Fibroblast of skin of left biceps (primary cell): Measurements from ENCODE around the gene SIGMAR1.
"Not testable (repeated sequence)": the region's sequence is repeated elsewhere in the genome, so short reads cannot be mapped to it uniquely, and the experiment has no call there.

Experiments used
- DNase-seq, 2 experiments: peaks; one replicate each; pipeline ENCODE4 v3.0.0-alpha.2; 2013; ENCODE audit warnings: low read depth in 2 of 2

SIGMAR1 gene

DNA sequence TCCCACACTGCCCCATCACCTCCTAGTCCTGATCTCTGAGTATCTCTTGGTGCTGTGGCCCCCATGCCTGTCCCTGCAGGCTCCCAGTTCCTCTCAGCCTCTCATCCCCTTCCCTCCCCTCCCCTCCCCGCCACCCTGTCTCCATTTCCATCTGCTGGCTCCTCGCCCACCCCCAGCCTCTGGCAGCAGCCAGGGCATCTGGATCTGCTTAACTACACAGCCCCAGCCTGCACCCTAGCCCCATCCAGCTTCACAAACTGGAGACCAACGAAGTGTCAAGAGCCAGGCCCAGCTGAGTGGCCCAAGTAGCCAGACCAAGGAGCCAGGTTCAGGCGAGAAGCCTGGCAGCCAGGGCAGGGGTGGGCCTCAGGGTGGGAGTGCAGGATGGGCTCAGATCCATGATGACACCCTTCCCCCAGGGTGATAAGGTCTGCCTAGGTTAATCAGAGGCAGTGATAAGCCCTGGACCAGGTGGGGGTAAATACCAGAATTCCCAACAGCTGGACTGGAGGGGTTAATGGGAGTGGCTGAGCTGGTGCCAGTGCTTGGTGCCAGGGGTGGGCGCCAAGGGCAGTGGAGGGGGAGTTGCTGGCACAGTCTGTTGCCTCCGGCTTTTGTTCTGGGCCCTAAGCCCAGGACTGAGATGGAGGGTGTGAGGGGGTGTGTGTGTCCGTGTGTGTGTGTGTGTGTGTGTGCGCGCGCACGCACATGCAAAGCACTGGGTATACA, 16.9 kb upstream of the SIGMAR1 start:
- peak; percentile 76 to 78 for DNase-seq

DNA sequence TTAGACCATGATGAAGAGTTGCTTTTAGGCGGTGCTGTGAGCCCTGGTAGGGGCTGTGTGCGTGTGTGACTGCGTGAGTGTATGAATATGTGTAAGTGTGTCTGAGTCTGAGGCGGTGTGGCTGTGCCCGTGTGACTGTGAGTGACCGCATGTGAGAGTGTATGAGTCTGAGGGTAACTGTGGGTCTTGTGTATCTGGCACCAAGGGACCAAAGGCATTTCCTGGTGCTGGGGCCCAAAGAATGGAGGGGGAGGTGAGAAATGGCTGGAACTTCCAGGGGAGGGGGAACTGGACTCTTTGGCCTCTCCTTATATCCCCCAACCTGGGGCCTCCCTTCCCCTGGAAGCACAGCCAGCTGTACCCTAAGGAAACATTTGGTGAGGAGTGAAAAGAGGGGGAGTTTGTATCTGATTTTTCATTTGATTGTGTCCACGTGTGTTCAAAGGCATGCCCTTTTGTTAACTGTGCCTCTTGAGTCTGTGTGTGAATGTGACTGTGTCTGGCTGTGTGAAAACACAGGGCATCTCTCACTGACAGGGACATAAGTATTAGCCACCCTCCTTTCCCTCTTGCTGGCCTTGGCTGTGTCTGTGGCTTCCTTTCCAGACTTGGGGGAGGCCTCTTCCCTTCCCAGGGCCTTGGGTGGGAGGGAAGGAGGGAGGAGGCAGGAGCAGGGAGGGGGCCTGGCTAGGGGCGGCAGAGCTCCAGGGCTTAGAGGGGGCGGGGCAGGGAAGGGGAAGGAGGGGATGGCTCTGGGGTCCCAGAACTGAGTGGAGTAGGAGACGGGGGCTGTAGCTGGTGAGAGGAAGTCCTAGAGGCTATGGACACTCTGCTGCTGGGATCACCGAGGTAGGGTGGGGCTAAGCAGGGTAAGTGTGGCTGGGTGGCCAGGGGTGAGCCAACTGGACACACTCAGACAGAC, 15.8 kb upstream of the SIGMAR1 start:
- DNase-seq: no peak

DNA sequence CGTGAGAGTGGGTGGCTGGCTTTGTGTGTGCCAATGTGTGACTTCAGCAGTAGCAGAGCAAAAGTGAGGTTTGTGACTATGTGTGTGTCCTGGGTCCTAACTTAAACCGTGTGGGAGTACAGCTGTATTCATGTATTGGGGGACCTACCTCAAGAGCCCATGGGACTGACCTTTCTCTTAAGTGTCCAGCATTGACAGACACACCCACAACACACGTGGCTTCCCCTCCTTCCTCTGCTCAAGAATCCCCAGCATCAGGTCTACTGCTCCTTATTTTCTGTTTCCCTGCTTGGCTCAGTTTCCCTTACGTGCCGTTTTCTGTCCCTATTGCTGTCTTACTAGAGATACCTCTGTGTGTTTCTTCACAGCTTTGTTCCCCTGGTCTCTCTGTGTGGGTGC, 15.0 kb upstream of the SIGMAR1 start:
- no peak for DNase-seq

DNA sequence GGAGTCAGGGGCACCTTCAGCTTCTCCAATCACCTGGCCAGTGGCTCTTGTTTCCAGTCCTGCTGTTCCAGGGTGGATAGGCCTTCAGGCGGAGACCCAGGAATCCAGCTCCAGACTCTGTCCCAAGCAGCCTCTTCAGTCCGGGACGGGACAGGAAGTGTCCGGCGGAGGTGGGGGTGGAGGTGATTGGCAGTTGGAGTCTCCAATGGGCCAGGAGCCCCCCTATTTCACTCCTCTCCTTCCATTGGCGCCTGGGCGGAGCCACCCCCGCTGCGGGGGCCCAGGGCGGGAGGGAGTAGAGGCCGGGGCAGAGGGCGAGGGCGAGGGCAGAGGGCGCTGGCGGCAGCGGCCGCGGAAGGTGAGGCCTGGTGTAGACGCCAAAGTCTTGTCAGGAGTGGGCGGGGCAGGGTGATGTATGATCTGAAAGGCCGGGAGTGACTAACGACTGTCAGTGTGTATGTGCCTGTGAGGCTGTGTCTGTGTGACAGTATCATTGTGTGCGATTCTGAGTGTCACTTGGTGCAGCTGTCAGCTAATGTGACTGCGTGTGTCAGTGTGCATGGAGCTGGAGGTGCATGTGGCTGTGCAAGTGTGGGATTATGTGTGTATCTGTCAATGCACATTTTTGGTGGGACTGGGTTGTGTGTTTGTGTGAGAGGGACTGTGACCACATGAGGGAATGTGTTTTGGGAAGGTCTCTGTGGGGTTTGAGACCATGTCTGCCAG, 14.5 kb upstream of the SIGMAR1 start, which contains the start of gene IL11RA:
IL11RA (plus strand) TSS at position 310 of the 726 bp plus-strand sequence. CDS start 3,033 bp downstream, outside the sequence.
- DNase-seq: no peak

DNA sequence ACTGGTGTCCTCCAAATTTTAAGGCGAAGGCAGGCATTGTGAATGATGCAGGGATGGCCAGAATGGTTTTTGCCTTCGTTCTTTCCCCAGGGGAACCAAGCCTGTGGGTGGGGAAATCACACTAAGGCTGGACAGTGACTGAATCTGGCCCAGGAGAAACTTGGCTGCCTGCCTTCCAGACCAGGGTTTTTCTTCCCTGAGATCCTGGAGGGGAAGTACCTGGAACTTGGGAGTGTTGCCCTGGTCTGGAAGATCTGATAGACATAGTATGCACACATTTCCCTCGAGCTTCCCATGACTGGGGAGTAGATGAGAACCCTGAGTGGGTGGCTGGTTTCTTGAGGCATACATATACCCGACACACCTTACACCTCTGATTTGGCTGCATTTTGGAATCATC, 13.7 kb upstream of the SIGMAR1 start:
- no peak for DNase-seq

DNA sequence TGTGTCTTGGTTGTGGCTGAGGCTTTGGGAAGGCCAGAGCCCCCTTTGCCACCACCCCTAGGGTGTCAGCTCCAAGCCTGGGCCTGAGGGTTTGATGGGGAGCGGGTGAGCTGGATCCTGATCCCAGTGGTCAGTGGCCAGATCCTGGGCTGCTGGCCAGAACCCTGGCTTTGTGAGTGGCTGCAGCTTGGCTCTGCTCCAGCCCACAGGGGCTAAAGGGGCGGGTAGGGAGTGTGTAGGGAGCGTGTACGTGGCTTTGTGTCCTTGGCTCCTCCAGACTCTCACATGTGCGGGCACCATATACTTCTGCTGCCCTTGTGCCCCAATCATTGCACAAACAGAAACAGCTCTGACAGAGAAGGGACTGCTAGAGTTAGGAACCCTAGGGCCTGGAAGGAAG, 13.2 kb upstream of the SIGMAR1 start:
- no peak for DNase-seq

DNA sequence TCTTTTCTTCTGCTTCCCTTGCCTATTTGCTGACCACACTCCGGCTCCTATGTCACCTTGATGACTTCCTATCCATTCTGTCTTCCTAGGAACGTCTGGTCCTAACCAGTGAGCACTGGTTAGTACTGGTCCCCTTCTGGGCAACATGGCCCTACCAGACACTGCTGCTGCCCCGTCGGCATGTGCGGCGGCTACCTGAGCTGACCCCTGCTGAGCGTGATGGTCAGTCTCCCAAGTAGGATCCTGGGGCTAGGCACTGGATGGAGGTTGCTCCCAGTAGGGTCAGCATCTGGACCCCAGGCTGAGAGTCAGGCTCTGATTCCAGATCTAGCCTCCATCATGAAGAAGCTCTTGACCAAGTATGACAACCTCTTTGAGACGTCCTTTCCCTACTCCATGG, 11.1 kb upstream of the SIGMAR1 start:
- no peak for DNase-seq

DNA sequence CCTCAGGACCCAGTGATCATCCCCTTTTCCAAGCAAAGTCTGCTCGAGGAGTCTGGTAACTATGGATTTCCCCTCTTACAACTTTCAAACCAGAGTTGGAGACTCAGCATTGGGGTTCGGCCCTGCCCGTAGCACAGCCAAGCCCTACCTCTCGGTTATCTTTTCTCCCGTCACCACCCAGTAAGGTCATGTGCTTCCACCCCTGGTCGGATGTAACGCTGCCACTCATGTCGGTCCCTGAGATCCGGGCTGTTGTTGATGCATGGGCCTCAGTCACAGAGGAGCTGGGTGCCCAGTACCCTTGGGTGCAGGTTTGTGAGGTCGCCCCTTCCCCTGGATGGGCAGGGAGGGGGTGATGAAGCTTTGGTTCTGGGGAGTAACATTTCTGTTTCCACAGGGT, 10.1 kb upstream of the SIGMAR1 start:
- no peak for DNase-seq

DNA sequence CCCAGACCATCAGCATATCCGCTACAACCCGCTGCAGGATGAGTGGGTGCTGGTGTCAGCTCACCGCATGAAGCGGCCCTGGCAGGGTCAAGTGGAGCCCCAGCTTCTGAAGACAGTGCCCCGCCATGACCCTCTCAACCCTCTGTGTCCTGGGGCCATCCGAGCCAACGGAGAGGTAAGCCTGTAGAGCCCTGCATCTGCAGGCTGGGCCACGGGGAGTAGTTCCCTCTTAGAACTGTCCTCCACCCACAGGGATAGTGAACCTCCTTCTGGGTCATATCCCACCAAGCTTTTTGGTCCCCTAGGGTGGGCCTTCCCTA, 9.5 kb upstream of the SIGMAR1 start:
- no peak for DNase-seq

DNA sequence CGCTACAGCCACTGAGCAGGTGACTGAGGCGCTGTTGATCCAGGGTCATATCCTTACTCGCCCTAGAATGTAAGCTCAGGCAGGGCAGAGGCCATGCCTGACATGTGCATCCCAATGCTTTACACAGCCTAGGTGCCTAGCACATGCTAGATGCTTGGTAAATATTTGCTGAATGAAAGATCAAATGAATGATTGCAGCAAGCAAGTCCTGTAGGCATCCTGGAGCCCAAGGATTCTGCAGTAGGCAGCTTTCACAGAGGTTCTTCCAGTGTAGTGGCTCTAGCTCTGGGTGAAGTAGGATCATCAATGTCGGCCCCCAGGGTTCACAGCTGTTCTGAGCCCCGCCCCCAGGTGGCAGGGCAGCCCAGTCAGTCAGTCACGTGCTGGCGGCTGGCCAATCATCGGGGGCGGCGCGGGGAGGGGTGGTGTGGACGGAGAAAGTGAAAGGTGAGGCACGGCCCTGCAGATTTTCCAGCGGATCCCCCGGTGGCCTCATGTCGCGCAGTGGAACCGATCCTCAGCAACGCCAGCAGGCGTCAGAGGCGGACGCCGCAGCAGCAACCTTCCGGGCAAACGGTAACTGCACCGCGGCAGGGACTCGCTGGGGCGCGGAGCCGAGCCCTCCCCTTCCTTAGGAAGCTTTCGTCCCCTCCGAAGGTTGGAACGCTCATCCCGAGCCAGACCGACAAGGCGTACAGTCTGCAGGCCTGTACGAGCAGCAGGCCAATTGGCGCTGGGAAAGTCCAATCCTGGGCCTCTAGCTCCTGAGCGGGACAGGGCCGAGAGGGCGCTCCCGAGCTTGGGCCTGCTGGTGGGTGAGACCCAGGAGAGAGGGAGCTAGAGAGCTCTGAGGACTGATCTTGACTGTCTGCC, 8.9 kb upstream of the SIGMAR1 start, which contains the start of gene GALT:
GALT (plus strand) TSS at position 465 of the 873 bp plus-strand sequence; CDS start at position 495, 30 bp downstream.
- no peak for DNase-seq

DNA sequence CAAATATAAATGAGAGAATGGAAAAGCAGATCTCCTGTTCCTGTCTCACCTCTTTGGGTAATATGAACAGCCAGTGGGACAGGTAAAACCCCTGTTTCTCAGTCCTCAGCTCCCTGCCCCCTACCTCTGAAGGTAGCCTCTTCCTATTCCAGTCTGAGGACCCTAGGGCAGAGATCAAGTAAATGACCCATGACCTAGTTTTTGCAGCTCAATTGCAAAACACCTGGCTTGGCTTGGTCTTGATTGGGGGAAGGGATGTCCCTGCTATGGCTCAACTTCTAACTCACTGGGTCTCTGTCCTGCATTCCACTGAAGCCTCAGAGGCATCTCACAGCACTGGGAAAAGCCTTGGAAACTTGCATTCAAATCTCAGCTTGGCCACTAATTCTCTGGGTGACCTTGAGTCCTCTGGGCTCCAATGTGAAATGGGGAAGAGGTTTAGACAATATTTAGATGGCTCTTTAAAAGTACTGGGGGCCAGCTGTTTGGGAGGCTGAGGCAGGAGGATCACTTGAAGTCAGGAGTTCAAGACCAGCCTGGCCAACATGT, 7.3 kb upstream of the SIGMAR1 start:
- no peak for DNase-seq

DNA sequence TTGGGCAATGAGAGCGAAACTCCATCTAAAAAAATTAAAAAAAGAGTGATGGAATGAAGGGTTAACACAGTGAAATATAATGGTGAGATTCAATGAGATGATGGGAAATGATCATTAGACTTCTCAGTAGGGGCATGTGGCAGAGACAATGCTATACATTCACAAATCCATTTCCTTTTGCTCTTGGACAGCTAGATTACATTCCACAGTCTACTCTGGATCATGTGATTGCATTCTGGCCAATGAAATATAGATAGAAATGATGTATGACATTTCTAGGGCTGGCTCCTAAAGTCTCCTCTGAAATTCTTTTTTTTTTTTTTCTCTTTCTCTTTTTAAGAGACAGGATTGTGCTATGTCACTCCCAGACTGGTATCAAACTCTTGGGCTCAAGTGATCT, 5.1 kb upstream of the SIGMAR1 start:
- no peak for DNase-seq

DNA sequence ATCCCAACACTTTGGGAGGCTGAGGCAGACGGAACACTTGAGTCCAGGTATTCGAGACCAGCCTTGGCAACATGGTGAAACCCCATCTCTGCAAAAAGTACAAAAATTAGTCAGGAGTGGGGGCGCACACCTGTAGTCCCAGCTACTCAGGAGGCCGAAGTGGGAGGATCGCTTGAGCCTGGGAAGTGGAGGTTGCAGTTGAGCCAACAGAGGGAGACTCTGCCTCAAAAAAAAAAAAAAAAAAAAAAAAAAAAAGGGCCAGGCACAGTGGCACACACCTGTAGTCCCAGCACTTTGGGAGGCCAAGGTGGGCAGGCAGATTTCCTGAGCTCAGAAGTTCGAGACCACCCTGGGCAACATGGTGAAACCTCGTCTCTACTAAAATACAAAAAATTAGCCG, 1.7 kb upstream of the SIGMAR1 start:
- DNase-seq: not testable (repeated sequence)

DNA sequence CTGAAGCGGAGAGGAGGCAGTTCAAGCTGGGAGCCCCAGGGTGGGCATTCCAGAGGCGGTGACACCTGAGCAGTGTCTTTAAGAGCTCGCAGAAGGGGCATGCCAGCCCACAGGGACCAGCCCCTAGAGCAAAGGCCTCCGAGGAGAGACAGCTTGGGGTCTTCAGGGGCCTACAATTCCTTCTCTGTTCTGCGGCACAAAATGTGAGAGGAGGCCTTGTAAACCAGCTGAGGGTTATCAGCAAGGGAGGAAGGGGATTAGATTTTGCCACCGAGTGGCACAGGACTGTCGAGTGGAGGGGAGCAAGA, 505 bp upstream of the SIGMAR1 start:
- DNase-seq: no peak

DNA sequence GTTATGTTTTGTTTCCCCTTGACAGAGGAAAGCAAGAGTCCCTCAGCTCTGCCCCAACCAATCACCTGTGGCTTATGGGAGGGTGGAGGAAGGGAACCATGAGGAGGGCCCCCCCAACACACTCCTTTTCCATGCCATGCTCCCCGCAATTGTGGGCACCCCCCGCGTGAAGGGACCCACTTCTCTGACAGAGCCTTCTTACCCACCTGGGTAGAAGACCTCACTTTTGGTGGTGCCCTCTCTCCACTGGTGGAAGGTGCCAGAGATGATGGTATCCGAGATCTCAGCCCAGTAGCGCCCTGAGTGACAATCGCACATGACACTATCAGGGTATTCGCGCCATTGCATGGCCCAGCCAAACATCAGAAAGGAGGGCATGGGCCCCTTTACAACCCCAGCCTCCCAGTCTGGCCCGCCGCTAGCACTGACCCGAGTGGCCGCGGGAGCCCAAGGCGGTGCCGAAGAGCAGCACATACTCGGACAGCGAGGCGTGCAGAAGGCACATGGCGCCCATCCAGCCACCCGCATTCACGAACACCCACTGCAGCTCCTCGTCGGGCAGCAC, 714 bp downstream of the SIGMAR1 start:
- no peak for DNase-seq

DNA sequence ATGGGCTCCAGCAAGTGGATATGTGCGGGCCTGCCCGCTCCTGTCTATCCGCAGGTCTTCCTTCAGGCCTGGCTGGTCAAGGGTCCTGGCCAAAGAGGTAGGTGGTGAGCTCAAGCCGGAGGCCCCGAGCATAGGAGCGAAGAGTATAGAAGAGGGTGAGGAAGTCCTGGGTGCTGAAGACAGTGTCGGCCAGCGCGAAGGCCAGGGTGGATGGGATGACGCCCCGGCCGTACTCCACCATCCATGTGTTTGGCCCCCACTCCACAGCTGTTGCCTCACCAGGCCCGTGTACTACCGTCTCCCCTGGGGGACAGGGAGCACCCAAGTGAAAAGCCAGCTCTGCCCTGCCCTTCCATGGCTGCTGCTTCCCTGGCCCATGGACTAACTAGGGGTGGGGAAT, 2.0 kb downstream of the SIGMAR1 start:
- no peak for DNase-seq

DNA sequence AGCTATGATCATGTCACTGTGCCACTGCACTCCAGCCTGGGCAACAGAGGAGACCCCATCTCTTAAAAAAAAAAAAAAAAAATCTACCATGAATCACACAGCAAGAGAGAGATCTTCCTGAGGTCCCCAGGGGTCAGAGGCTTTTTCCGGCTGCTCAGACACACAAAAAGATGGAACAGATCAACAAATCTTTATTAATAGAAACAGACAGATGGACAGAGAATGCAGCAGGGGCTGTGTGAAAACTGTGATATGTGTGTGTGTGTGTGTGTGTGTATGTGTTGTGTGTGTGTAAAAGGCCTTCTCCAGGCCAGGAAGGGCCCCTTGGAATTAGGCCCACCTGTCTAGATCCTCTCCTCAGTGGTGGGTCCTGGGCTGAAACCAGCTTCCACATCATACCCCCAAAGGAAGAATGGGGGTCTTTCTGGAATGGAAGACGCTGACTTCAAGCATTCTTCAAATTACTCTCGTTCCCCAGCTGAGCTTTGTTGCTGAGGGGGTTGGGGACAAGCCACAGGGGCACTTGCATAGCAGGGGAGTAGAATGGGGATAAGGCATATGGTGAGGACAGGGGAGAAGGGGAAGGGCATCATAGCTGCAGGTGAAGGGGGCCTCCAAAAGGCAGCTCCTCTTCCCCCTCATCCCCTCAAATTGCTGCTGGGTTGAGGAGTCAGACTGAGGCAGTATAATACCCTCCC, 2.9 kb downstream of the SIGMAR1 start:
- no peak for DNase-seq

DNA sequence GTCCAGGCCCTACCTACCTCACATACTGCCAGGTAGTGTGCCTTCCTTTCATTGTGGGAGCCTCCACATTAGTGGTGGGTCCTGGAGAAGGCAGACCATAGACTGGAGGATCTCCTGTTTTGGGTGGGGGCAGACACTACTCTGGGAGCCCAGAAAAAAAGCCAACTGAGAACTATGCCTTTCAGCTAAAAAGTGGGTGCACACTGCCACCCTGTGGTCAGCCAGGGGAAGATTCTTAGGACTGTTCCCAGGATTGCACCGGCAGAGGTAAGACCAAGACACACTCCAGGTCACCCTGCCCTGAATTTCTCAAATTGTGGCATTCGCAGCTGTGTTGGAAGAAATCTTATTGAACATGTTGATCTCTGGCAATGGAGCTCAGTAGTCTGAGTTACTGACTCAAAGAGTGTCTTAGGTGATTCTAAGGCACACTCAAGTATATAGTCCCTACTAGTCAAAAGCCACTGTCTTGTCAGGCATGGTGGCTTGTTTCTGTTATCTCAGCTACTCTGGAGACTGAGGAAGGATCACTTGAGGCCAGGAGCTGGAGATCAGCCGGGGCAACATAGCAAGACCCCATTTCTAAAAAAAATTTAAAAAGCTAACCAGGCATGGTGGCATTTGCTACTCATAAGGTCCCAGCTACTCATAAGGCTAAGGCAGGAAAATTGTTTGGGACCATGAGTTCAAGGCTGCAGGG, 3.6 kb downstream of the SIGMAR1 start:
- DNase-seq: no peak

DNA sequence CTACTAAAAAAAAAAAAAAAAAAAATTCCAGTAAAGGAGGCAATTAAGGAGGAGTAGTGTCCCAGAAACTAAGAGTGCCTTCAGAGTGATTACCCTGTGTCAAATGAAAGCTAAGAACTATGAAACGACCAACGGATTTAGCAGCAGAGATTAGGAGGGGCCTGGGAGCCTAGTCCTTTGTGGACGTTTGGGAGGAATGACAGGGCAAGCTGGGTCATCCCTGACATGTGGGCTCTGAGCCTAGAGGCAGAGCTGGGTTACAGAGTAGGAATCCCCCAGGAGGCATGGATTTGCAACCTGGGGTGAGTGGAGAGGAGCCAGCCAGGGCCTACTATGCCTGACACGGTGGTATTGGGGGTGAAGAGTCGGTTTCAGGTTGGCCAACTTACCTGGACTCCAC, 4.4 kb downstream of the SIGMAR1 start:
- no peak for DNase-seq
